HG03108 (cell line): ENCODE measurements around the gene ZNF33A.
"Not testable (repeated sequence)": the region's sequence is repeated elsewhere in the genome, so short reads cannot be mapped to it uniquely, and the experiment has no call there.

Experiments used
- ATAC-seq: cut with Tn5 transposase; IDR thresholded peaks from one replicate; pipeline ENCODE4 v1.9.1; 2021; ENCODE audit warnings: moderate library complexity; ENCODE audit not compliant: unreplicated experiment

ZNF33A gene

GRCh38 chr10:38043516-38043915, 33.0 kb downstream of the ZNF33A start:
- ATAC-seq = no peak

DNA sequence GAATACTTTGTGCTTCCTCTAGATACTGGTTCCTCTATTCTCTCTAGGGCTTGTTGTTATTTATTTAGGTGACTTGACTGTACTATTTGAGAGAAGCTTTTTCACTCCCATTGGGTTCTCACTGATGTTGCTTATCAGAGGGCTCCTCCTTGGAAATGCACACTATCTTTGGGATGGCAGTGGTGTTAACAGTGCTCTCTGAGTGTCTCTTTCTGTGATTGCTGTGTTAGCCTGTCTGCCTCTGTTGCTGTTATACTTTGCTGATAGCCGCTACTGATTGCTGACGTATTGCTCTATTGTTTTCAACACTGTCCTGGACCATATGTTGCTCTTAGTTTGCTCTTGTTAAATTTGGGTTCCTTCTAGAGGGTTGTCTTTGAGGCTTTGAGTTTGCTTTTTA, 34.7 kb downstream of the ZNF33A start:
- ATAC-seq = no peak

- ATAC-seq = no peak
Measured at GRCh38 chr10:38047666-38048065, 37.2 kb downstream of the ZNF33A start.

GRCh38 chr10:38050212-38050611, 39.7 kb downstream of the ZNF33A start:
- no peak for ATAC-seq

DNA sequence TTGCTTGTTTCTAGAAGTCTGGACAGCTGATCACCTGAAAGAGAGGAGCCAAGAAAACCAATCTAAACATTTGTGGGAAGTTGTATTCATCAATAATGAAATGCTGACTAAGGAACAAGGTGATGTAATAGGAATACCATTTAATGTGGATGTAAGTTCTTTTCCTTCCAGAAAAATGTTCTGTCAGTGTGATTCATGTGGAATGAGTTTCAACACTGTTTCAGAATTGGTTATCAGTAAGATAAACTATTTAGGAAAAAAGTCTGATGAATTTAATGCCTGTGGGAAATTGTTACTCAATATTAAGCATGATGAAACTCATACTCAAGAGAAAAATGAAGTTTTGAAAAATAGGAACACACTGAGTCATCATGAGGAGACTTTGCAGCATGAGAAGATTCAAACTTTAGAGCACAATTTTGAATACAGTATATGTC, 43.9 kb downstream of the ZNF33A start:
- ATAC-seq = no peak

DNA sequence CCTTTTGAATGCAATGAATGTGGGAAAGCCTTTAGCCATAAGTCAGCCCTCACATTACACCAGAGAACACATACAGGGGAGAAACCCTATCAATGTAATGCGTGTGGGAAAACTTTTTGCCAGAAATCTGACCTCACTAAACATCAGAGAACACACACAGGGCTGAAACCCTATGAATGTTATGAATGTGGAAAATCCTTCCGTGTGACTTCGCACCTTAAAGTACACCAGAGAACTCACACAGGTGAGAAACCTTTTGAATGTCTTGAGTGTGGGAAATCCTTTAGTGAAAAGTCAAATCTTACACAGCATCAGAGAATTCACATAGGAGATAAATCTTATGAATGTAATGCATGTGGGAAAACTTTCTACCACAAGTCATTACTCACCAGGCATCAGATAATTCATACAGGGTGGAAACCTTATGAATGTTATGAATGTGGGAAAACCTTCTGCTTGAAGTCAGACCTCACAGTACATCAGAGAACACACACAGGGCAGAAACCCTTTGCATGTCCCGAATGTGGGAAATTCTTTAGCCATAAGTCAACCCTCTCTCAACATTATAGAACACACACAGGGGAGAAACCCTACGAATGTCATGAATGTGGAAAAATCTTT, 44.9 kb downstream of the ZNF33A start:
- not testable (repeated sequence) for ATAC-seq

GRCh38 chr10:38069663-38070062, 59.2 kb downstream of the ZNF33A start:
- not testable (repeated sequence) for ATAC-seq

DNA sequence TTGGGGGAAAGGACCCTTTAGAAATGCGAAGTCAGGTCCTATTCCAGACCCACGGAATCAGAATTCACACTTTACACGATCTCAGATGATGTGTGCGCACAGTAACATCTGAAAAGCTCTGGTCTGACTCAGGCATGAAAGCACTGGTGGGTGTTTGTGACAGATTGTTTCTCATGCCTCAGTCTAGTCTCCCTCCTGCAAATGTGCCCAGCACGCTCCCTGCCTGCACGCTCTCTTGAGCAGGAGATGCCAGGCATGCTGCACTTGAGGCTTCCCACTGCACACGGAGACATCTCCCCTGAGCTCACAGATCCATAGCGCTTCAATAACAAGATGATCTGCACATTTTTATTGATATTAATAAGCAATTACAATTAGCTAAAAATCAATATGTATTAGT, 60.0 kb downstream of the ZNF33A start:
- ATAC-seq = no peak

- no peak for ATAC-seq
Measured at GRCh38 chr10:38072552-38072951, 62.1 kb downstream of the ZNF33A start.

DNA sequence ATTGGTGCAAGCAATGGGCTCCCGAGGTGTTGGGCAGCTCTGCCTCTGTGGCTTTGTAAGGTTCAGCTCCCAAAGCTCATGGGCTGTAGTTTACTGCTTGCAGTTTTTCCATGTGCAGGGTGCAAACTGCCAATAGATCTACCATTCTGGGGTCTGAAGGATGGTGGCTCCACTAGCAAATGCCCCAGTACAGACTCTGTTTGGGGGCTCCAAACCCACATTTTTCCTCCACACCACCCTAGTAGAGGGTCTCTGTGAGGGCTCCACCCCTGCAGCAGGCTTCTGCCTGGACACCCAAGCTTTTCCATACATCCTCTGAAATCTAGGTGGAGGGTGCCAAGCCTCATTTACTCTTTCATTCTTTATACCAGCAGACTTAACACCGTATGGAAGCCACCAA, 66.2 kb downstream of the ZNF33A start:
- no peak for ATAC-seq

DNA sequence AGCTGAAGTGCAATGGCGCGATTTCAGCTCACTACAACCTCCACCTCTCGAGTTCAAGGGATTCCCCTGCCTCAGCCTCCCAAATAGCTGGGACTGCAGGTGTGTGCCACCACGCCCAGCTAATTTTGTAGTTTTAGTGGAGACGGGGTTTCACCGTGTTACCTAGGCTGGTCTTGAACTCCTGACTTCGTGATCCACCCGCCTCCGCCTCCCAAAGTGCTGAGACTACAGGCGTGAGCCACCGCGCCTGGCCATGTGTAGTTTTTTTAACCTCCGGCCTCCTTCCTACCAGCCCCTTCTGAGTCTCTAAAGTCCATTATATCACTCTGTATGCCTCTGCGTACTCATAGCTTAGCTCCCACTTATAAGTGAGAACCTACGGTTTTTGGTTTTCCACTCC, 82.8 kb downstream of the ZNF33A start:
- ATAC-seq = not testable (repeated sequence)

DNA sequence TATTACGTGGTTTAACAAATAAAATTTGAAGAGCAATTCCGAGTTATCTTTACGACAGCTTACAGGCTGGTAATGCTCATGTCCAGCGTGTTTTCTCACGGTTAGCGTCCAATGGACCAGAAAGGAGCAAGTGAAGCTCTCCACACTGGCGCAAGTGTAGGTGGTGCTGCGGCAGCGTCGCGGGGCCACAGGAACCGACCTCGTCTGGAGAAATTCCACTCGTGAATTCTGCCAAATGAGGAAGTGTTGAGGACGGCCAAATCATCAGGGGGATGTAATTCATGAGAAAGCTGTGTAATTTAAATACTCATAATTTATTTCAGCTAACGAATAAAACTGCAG, 83.3 kb downstream of the ZNF33A start:
- peak; percentile 12 for ATAC-seq

DNA sequence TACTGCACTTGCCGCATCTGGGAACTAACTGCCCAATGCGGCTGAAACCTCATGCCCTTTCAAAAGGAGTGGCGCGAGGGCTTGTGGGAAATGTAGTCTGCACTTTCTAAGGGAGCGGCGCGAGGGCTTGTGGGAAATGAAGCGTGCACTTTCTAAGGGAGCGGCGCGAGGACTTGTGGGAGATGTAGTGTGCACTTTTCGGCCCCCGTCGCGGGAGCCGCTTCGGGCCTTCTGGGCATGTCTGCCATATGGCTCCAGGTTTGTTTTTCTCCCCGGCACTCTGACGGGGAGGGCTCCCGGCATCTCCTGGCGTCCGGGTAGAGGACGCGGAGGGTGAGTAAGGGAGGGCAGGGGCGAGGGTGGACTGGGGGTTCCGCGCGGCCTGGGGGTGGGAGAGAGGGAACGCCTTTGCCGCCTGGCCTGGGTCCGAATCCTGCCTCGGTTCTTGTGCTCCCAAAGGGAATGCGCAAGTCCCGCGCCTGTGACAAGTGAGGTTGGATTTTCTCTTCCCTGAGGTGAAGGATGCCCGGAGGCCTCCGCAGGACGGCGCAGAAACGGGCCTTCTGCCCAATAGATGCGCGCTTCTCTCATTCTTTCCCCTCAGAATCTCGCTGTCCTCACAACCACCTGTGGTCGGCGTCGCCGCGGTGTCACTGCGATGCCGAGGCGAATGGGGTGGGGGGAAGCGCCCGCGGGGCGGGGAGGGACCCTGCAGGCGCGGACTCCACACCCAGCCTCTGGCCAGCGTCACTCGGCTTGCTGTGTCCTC, 83.9 kb downstream of the ZNF33A start, which contains the start of gene ZNF37A:
Gene ZNF37A, plus strand, starts transcription at position 180 of the 769 bp plus-strand sequence. CDS start 2,281 bp downstream, outside the sequence.
- ATAC-seq = peak; percentile 96

GRCh38 chr10:38094927-38095574, 84.6 kb downstream of the ZNF33A start:
- no peak for ATAC-seq

DNA sequence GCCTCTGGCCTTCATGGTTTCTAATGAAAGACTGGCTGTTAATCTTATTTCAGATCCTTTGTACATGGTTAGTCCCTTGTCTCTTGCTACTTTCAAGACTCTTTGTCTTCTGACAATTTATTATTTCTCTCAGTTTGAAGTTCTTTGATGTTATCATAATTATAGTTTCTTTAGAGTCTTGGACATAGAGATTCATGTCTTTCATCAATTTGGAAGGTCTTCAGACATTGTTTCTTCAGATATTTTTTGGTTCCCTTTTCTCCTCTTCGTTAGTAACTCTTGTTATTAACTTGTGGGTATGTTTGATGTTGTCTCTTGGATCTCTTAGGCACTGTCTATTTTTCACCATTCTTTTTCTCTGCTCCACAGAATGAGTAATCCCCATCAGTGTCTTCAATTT, 92.4 kb downstream of the ZNF33A start:
- no peak for ATAC-seq

GRCh38 chr10:38103756-38104155, 93.3 kb downstream of the ZNF33A start:
- no peak for ATAC-seq

DNA sequence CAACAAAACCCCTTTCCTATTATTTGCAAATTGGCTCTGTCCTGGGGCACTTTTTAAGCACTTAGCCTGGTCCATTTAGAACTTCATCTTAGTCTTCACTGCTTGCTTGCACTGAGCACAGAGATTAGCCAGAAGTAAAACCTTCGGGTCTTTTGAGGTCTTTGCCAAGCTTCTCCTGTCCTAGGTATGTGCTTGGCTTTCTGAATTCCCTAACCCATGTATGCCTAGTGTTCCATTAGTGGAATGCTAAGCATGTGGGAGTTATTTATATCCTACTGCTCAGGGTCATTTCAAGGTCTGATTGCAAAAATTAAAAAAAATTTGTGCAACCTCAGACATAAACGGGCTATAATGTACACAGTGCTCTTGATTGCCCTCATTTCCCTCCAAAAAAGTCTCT, 101.7 kb downstream of the ZNF33A start:
- no peak for ATAC-seq
